ENCODE results near the gene TIMP2. TPM values are rescaled to one million over a fixed set of nuclear protein-coding genes. Genes with fewer than 3 reads are reported as not detected.

TIMP2 gene
- total and polyA plus RNA-seq, 2 donors (not counting 3 experiments of a cell fraction or from before 2014, with no cell fraction given), result 138 to 318 TPM

- DNase-seq (ENCODE audit: low read depth, low spot score) (no peak), FAIRE-seq (no peak)
- no peak for TF ChIP-seq MYC (IDR thresholded peaks at IDR 0.05; ENCODE audit: low read depth, low read length)
- TF ChIP-seq JUN (IDR thresholded peaks at IDR 0.05; ENCODE audit: borderline replicate concordance, insufficient read depth, insufficient read length, low read depth), result no peak
- no peak for TF ChIP-seq POLR2AphosphoS5 (IDR thresholded peaks at IDR 0.05; ENCODE audit: insufficient read depth, low read depth, low read length)
- TF ChIP-seq CTCF (IDR thresholded peaks at IDR 0.05; ENCODE audit: extremely low read depth in 1 of 2, insufficient read depth in 1 of 2, low read depth in 1 of 2, low read length in 2 of 2), result no peak
- no peak for TF ChIP-seq MAX (IDR thresholded peaks at IDR 0.05; ENCODE audit: insufficient read depth, insufficient read length)
- no peak for TF ChIP-seq FOS (IDR thresholded peaks at IDR 0.05; ENCODE audit: borderline replicate concordance, insufficient read depth, low read length)
- TF ChIP-seq POLR2A (IDR thresholded peaks at IDR 0.05; ENCODE audit: low read depth, low read length), result no peak
- TF ChIP-seq EZH2 (IDR thresholded peaks at IDR 0.05; ENCODE audit: borderline replicate concordance, low read depth, low read length, severe bottlenecking), result no peak
- TF ChIP-seq GATA2 (IDR thresholded peaks at IDR 0.05; ENCODE audit: insufficient read depth, insufficient read length, low read depth, low read length), result no peak
- intact Hi-C loops (cut with micrococcal nuclease) (no loop called here), dilution Hi-C loops (cut with MboI; ENCODE audit: extremely low pct_ligation_motif_present, low sequenced_read_pairs) (no loop called here)
- Histone ChIP-seq H3K9ac (replicated peaks; ENCODE audit: extremely low read depth, insufficient read depth, low read length) (no peak overlapping the region), H3K4me1 (ENCODE audit: control insufficient read depth, extremely low read depth, insufficient read depth, low read length) (no peaks in the 10 kb centered on the region), H4K20me1 (replicated peaks; ENCODE audit: control insufficient read depth, extremely low read depth, insufficient read depth, low read length) (no peaks in the 10 kb centered on the region), H3K4me3 (replicated peaks in 1 of 3; ENCODE audit: insufficient read depth in 1 of 3, low read depth in 1 of 3, low read length in 3 of 3) (no peak overlapping the region), H3K27me3 (ENCODE audit: control insufficient read depth in 2 of 2, insufficient read depth in 2 of 2, low read length in 2 of 2) (no peaks in the 10 kb centered on the region), H3K27ac (ENCODE audit: insufficient read depth, low read depth, low read length) (no peak overlapping the region), H3K4me2 (ENCODE audit: insufficient read depth, low read length) (no peak overlapping the region), H3K9me3 (replicated peaks; ENCODE audit: control insufficient read depth, insufficient read depth, low read length) (no peaks in the 10 kb centered on the region), H3K36me3 (ENCODE audit: control insufficient read depth in 2 of 2, extremely low read depth in 1 of 2, insufficient read depth in 2 of 2, low read length in 2 of 2) (peaks cover 6 to 23% of the 10 kb centered on the region in 2 experiments), H3K79me2 (ENCODE audit: control insufficient read depth, insufficient read depth, low read length) (peaks cover 12% of the 10 kb centered on the region), H2AFZ (ENCODE audit: low read depth, low read length) (no peak overlapping the region), H3K9me1 (replicated peaks; ENCODE audit: control insufficient read depth, extremely low read depth, insufficient read depth, low read length) (no peaks in the 10 kb centered on the region)
- ChIA-PET POLR2A (no interaction called here), CTCF (interaction anchor here (1.0 to 1.4 kb wide), 3 partner anchors 15 to 72 kb away, joined by 3 to 4 read pairs (median 4); no protein-coding TSS in a partner anchor)
- BruUV-seq (replicated peaks), result no TSS peak
Measured at GRCh38 chr17:78898947-78899346, 26.2 kb downstream of the TIMP2 start.
